ENCODE results near the gene SNN.

DNA sequence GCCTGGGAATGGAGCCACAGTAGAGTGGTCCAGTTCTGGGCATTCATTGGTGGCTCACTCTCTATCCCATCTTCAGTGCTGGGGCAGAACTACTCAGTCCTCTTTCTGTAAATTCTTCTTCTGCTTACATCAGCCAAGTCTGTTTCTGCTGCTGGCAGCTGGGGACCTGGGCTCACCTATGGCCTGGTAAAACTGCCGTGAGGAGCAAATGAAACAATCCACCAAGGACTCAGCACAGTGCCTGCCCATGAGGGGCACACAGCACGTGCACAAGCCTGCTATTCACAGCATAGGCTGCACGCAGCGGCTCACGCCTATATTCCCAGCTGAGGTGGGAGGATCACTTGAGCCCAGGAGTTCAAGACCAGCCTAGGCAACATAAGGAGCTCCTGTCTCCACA lies 30.9 kb upstream of the SNN start:
- TF ChIP-seq CTCF (conservative IDR thresholded peaks at IDR 0.05; ENCODE audit: low read depth, low read length), result no peak
- TF ChIP-seq EZH2 (IDR thresholded peaks at IDR 0.05; ENCODE audit: borderline replicate concordance, low read depth, low read length, poor library complexity, severe bottlenecking), result no peak

Measured in A673 (cell line).